GM12878 (cell line): ENCODE data around the gene GLT1D1. TPM values are rescaled to one million over a fixed set of nuclear protein-coding genes. Genes with fewer than 3 reads are reported as not detected.
A peak's percentile ranks its signal among the peaks of the same experiment; 100 is the strongest.

Experiments
- BRCA1 ChIP-seq: IDR thresholded peaks from 2 replicates; pipeline ENCODE4 v1.6.1; 2011; ENCODE audit warnings: low read depth, low read length, improper control_type of control experiment
- CREM ChIP-seq: IDR thresholded peaks from 2 replicates; pipeline ENCODE4 v1.6.1; 2014; ENCODE audit warnings: antibody characterized with exemption, low read depth
- EED ChIP-seq: sonication (generic); IDR thresholded peaks from 2 replicates; pipeline ENCODE4 v1.6.1; 2016; ENCODE audit warnings: antibody characterized with exemption, low read depth
- IRF4 ChIP-seq: IDR thresholded peaks from 2 replicates; pipeline ENCODE4 v1.6.1; 2011; ENCODE audit warnings: low read depth, low read length
- JUNB ChIP-seq: IDR thresholded peaks from 2 replicates; pipeline ENCODE4 v1.6.1; 2016; ENCODE audit warnings: antibody characterized with exemption, mild to moderate bottlenecking
- MXI1 ChIP-seq: fragments of 150-350 bp; IDR thresholded peaks from 2 replicates; pipeline ENCODE4 v1.6.1; 2011; ENCODE audit warnings: low read depth, mild to moderate bottlenecking, inconsistent platforms, low read length, improper control_type of control experiment
- TCF3 ChIP-seq: IDR thresholded peaks from 2 replicates; pipeline ENCODE4 v1.6.1; 2012; ENCODE audit warnings: low read depth, mild to moderate bottlenecking, low read length, borderline replicate concordance; ENCODE audit not compliant: insufficient read depth
- polyA plus RNA-seq, 11 experiments: library from polyadenylated mRNA; depleted of rRNA in 4 of 11; unstranded in 6 of 11; stranded (reverse) in 5 of 11; fragments of >200 nt; fragmentation: Nextera tagmentation in 4 of 11; fragmentation: Illumina TruSeq in 1 of 11; extraction: Ambion mirVana in 4 of 11; extraction: Trizol in 1 of 11; gene quantifications; 1 replicate in 1 of 11; 2 replicates in 10 of 11; pipeline versions ENCODE4 v1.2.1 to v1.2.3, GENCODE V29; 2011 to 2016; ENCODE audit warnings: inconsistent platforms in 2 of 11, missing spikeins in 2 of 11, low read depth in 1 of 11
- total RNA-seq, 4 experiments: library from RNA; depleted of rRNA in 3 of 4; stranded (reverse); fragments of >200 nt in 3 of 4; fragmentation: Illumina TruSeq in 1 of 4; extraction: Trizol in 1 of 4; gene quantifications; 2 replicates each; pipeline versions ENCODE4 v1.2.1 to v1.2.3, GENCODE V29; 2013 to 2021
- TF ChIP-seq, protein P1 (sequence below): fragments of 450-650 bp; IDR thresholded peaks from 2 replicates; pipeline ENCODE4 v1.6.1; 2017; ENCODE audit warnings: borderline replicate concordance
- TF ChIP-seq, protein P2 (sequence below): fragments of 150-350 bp; IDR thresholded peaks from 2 replicates; pipeline ENCODE4 v1.6.1; 2014; ENCODE audit warnings: mild to moderate bottlenecking, low read depth, low read length
- TF ChIP-seq, protein P3 (sequence below): fragments of 450-650 bp; formaldehyde crosslinking; IDR thresholded peaks from 2 replicates; pipeline ENCODE4 v1.4.0; 2022; ENCODE audit warnings: mild to moderate bottlenecking, moderate library complexity

Gene GLT1D1
- total and polyA plus RNA-seq, 10 of the 15 experiments (the other 5 are each of a cell fraction or from before 2014, with no cell fraction given) = 0.42 to 62.8 (median 3.0) TPM

DNA sequence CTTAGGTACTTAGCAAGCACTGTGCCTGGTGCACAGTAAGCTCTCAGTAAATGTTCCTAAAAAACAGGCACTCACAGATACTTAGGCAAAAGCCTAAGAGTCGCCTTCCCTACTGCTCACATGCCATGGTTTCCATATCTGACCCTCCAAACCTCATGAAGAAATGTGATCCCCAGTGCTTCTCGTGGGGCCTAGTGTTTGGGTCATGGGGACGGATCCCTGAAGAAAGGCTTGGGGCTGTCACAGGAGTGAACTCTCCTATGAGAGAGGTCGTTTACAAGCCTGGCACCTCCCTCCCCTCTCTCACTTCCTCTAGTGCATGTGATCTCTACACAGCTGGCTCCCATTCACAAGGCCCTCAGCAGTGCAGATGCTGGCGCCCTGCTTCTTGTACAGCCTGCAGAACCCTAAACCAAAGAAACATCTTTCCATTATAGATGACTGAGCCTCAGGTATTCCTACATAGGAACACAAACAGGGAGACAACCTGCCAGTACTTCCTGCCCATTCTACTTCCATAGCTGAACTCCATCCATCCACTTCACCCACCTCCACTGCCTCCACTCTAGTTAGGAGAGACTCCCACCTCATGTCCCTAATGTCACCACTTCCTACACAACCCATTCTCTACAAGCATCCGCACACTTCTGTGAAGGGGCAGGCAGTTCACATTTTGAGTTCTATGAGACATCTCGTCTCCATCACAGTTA, 32.4 kb upstream of the GLT1D1 start (continued):
- TF ChIP-seq, protein P1, sequence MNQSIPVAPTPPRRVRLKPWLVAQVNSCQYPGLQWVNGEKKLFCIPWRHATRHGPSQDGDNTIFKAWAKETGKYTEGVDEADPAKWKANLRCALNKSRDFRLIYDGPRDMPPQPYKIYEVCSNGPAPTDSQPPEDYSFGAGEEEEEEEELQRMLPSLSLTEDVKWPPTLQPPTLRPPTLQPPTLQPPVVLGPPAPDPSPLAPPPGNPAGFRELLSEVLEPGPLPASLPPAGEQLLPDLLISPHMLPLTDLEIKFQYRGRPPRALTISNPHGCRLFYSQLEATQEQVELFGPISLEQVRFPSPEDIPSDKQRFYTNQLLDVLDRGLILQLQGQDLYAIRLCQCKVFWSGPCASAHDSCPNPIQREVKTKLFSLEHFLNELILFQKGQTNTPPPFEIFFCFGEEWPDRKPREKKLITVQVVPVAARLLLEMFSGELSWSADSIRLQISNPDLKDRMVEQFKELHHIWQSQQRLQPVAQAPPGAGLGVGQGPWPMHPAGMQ = no peak
- TF ChIP-seq TCF3 (peak; percentile 62; the same call in 1 of the 2 replicates), IRF4 (peak; percentile 72), EED (no peak), MXI1 (peak; percentile 92), CREM (peak; percentile 37; the same call in 1 of the 2 replicates), JUNB (no peak), BRCA1 (no peak)
- TF ChIP-seq, protein P2, sequence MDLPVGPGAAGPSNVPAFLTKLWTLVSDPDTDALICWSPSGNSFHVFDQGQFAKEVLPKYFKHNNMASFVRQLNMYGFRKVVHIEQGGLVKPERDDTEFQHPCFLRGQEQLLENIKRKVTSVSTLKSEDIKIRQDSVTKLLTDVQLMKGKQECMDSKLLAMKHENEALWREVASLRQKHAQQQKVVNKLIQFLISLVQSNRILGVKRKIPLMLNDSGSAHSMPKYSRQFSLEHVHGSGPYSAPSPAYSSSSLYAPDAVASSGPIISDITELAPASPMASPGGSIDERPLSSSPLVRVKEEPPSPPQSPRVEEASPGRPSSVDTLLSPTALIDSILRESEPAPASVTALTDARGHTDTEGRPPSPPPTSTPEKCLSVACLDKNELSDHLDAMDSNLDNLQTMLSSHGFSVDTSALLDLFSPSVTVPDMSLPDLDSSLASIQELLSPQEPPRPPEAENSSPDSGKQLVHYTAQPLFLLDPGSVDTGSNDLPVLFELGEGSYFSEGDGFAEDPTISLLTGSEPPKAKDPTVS = no peak
- TF ChIP-seq, protein P3, sequence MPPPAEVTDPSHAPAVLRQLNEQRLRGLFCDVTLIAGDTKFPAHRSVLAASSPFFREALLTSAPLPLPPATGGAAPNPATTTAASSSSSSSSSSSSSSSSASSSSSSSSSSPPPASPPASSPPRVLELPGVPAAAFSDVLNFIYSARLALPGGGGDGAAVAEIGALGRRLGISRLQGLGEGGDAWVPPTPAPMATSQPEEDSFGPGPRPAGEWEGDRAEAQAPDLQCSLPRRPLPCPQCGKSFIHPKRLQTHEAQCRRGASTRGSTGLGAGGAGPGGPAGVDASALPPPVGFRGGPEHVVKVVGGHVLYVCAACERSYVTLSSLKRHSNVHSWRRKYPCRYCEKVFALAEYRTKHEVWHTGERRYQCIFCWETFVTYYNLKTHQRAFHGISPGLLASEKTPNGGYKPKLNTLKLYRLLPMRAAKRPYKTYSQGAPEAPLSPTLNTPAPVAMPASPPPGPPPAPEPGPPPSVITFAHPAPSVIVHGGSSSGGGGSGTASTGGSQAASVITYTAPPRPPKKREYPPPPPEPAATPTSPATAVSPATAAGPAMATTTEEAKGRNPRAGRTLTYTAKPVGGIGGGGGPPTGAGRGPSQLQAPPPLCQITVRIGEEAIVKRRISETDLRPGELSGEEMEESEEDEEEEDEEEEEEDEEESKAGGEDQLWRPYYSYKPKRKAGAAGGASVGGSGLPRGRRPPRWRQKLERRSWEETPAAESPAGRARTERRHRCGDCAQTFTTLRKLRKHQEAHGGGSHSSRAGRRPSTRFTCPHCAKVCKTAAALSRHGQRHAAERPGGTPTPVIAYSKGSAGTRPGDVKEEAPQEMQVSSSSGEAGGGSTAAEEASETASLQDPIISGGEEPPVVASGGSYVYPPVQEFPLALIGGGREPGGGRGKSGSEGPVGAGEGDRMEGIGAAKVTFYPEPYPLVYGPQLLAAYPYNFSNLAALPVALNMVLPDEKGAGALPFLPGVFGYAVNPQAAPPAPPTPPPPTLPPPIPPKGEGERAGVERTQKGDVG = no peak
